OCI-LY7 (cell line): ENCODE results near the gene ZNF81. TPM values are rescaled to one million over a fixed set of nuclear protein-coding genes. Genes with fewer than 3 reads are reported as not detected.

ENCODE experiments used
- Bru-seq: library from RNA; stranded (reverse); fragments of 400-500 nt; gene quantifications from one replicate; lab custom pipeline; 2021; lab: Mats Ljungman, UMichigan
- BruChase-seq, 2 experiments: library from RNA; stranded (reverse); fragments of 400-500 nt; gene quantifications; one replicate each; lab custom pipeline; 2021; lab: Mats Ljungman, UMichigan
- BruUV-seq: library from RNA; stranded (reverse); fragments of 400-500 nt; replicated peaks from 2 replicates; lab custom pipeline; 2021; lab: Mats Ljungman, UMichigan
- CTCF ChIA-PET: fragments of 300-600 bp; sonication (Branson Sonifier 250); formaldehyde crosslinking; loops from one replicate; lab custom pipeline; 2022; ENCODE audit warnings: antibody characterized with exemption; ENCODE audit not compliant: unreplicated experiment; lab: Charles Lee
- POLR2A ChIA-PET: fragments of 300-600 bp; sonication (Branson Sonifier 250); formaldehyde crosslinking; loops from one replicate; lab custom pipeline; 2022; ENCODE audit warnings: antibody characterized with exemption; lab: Charles Lee
- DNase-seq: peaks from one replicate; pipeline ENCODE4 v3.0.0-alpha.2; 2015; ENCODE audit warnings: low spot score
- H2AFZ ChIP-seq: fragments of 200-600 bp; sonication (generic), shearing (Covaris generic); 2 replicates; pipeline ENCODE4 v1.6.1; 2014; ENCODE audit warnings: mild to moderate bottlenecking, antibody characterized with exemption, low read length, moderate library complexity
- H3K27ac ChIP-seq: fragments of 200-600 bp; sonication (generic); 2 replicates; pipeline ENCODE4 v1.5.1; 2014; ENCODE audit warnings: mixed run types, low read depth, mild to moderate bottlenecking, moderate library complexity, low read length, inconsistent platforms; ENCODE audit not compliant: poor library complexity, severe bottlenecking
- H3K36me3 ChIP-seq: fragments of 200-600 bp; sonication (generic); 2 replicates; pipeline ENCODE4 v1.6.1; 2014; ENCODE audit warnings: mild to moderate bottlenecking, antibody characterized with exemption, low read length, moderate library complexity, mixed read lengths; ENCODE audit not compliant: insufficient read depth
- H3K4me1 ChIP-seq: fragments of 200-600 bp; sonication (generic); 2 replicates; pipeline ENCODE4 v1.5.1; 2014; ENCODE audit warnings: mild to moderate bottlenecking, low read length; ENCODE audit not compliant: insufficient read depth, poor library complexity, severe bottlenecking
- H3K4me2 ChIP-seq: fragments of 200-600 bp; sonication (generic); 2 replicates; pipeline ENCODE4 v1.6.1; 2014; ENCODE audit warnings: mild to moderate bottlenecking, low read length
- H3K4me3 ChIP-seq: fragments of 200-600 bp; sonication (generic); 2 replicates; pipeline ENCODE4 v1.5.1; 2014; ENCODE audit warnings: mild to moderate bottlenecking, low read depth, low read length; ENCODE audit not compliant: poor library complexity, severe bottlenecking
- H3K79me2 ChIP-seq: fragments of 200-600 bp; sonication (generic); 2 replicates; pipeline ENCODE4 v1.6.1; 2016; ENCODE audit warnings: low read depth, mild to moderate bottlenecking, low read length, moderate library complexity, mixed read lengths; ENCODE audit not compliant: insufficient read depth
- H3K9me2 ChIP-seq: fragments of 200-600 bp; sonication (generic); 2 replicates; pipeline ENCODE4 v1.6.1; 2016; ENCODE audit warnings: mild to moderate bottlenecking, low read length, mixed read lengths; ENCODE audit not compliant: insufficient read depth
- H3K9me3 ChIP-seq: fragments of 200-600 bp; sonication (generic); 2 replicates; pipeline ENCODE4 v1.6.1; 2014; ENCODE audit warnings: mild to moderate bottlenecking, mixed run types, low read length, mixed read lengths
- H4K20me1 ChIP-seq: fragments of 200-600 bp; sonication (generic); 2 replicates; pipeline ENCODE4 v1.6.1; 2014; ENCODE audit warnings: mild to moderate bottlenecking, antibody characterized with exemption, low read length, moderate library complexity, mixed read lengths; ENCODE audit not compliant: insufficient read depth
- CTCF ChIP-seq: fragments of 200-600 bp; sonication (generic); conservative IDR thresholded peaks from 2 replicates; pipeline ENCODE4 v1.5.1; 2014; ENCODE audit warnings: mild to moderate bottlenecking, antibody characterized with exemption, low read length, moderate library complexity, mixed read lengths
- EZH2phosphoT487 ChIP-seq: fragments of 200-600 bp; sonication (generic); IDR thresholded peaks from 2 replicates; pipeline ENCODE4 v1.6.1; 2018; ENCODE audit warnings: low read depth, borderline replicate concordance, mild to moderate bottlenecking, mixed run types, antibody characterized with exemption, low read length, moderate library complexity, mixed read lengths
- intact Hi-C: fragments of 100-400 bp; cut with micrococcal nuclease; formaldehyde crosslinking; loops from one replicate; pipeline ENCODE4 v1.10.0; 2022; ENCODE audit not compliant: unreplicated experiment
- long read RNA-seq: library from polyadenylated mRNA; stranded (forward); transcript quantifications from one replicate; pipeline ENCODE4 v2.0.0, GENCODE V29; 2022
- total RNA-seq, 2 experiments: library from RNA; depleted of rRNA in 1 of 2; stranded (reverse); fragments of >200 nt in 1 of 2; shearing (Covaris generic) in 1 of 2; gene quantifications; 2 replicates each; pipeline ENCODE4 v1.2.3, GENCODE V29; 2014 to 2022

The ZNF81 gene
- total RNA-seq (2014; rRNA removed; shearing (Covaris generic)) (4.9 and 7.1 TPM in 2 replicates), total RNA-seq (2022) (12.3 and 12.8 TPM in 2 replicates), Bru-seq, nascent RNA (percentile 60 among the genes with signal in this experiment), BruChase-seq, experiment 1, labeled RNA remaining after a 6-hour chase (percentile 61 among the genes with signal in this experiment), BruChase-seq, experiment 2, labeled RNA remaining after a 2-hour chase (percentile 67 among the genes with signal in this experiment)
- long read RNA-seq, partial matches to known transcripts = 0 of 3 reads
- long read RNA-seq, other reads (novel, unspliced or antisense) = 3 of 3 reads

GRCh38 chrX:47836164-47837072, at the start of gene ZNF81:
ZNF81 (plus strand) TSS chrX:47836902; CDS start chrX:47846268, 9,366 bp downstream.
- peak within 1 kb of the TSS; percentile 94 for H2AFZ ChIP-seq
- peak within 1 kb of the TSS; percentile 38 for H3K27ac ChIP-seq
- peak; percentile 95 for DNase-seq
- intact Hi-C loops = loop anchor here (5.0 to 10.0 kb wide), 2 partner anchors 91 to 182 kb away; partner anchors contain the start of genes ELK1 and UXT
- peaks cover 17% of the 10 kb centered on the region for H3K4me1 ChIP-seq
- TSS peak; percentile 82 for BruUV-seq
- no peaks in the 10 kb centered on the region for H3K36me3 ChIP-seq
- H3K9me2 ChIP-seq = no peaks in the 10 kb centered on the region
- no peaks in the 10 kb centered on the region for H3K9me3 ChIP-seq
- CTCF ChIA-PET = interaction anchor here (0.6 kb wide), 1 partner anchor 191 kb away, joined by 3 read pairs; no protein-coding TSS in a partner anchor
- TF ChIP-seq EZH2phosphoT487 (no peak), CTCF (no peak)
- POLR2A ChIA-PET = interaction anchor here (0.8 to 1.0 kb wide), 2 partner anchors 185 to 281 kb away, joined by 3 to 4 read pairs; no protein-coding TSS in a partner anchor
- peak within 1 kb of the TSS; percentile 90 for H3K4me3 ChIP-seq
- H3K4me2 ChIP-seq = peak within 1 kb of the TSS; percentile 81
- H4K20me1 ChIP-seq = no peaks in the 10 kb centered on the region
- peaks cover 28% of the 10 kb centered on the region for H3K79me2 ChIP-seq

GRCh38 chrX:47796433-47796906, 40.2 kb upstream of the ZNF81 start:
- intact Hi-C loops = no loop called here
- Histone ChIP-seq H3K4me1 (no peaks in the 10 kb centered on the region), H3K4me2 (no peak overlapping the region), H3K4me3 (no peak overlapping the region), H3K36me3 (no peaks in the 10 kb centered on the region), H4K20me1 (no peaks in the 10 kb centered on the region), H3K9me2 (no peaks in the 10 kb centered on the region), H3K27ac (no peak overlapping the region), H2AFZ (no peak overlapping the region), H3K9me3 (no peaks in the 10 kb centered on the region), H3K79me2 (no peaks in the 10 kb centered on the region)
- TF ChIP-seq EZH2phosphoT487 (no peak), CTCF (no peak)
- POLR2A ChIA-PET = no interaction called here
- BruUV-seq = no TSS peak
- no peak for DNase-seq
- CTCF ChIA-PET = no interaction called here
